ENCODE data around the gene NELL2.

DNA sequence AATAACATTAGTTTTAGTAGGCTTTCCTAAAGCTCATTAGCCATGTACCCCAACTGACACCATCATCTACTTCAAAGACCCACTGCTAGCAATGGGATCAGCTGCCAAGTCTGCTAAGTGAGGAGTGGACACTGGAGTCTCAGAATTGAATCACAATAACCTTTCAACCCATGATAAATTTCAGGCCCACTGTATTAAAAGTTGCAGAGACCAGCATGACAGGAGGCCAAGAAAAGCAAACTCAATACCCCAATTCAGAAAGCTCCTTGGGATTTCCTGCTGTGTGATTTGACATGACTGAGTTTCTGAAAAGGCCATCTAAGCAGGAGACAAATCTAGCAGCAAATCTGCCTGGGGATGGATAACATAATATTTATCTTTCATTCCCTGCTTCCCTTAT is 320.7 kb downstream of the NELL2 start:
- TF ChIP-seq POLR2AphosphoS5 (IDR thresholded peaks at IDR 0.05) (no peak), CTCF (IDR thresholded peaks at IDR 0.05) (no peak)
